ENCODE measurements around the gene ABTB2.

DNA sequence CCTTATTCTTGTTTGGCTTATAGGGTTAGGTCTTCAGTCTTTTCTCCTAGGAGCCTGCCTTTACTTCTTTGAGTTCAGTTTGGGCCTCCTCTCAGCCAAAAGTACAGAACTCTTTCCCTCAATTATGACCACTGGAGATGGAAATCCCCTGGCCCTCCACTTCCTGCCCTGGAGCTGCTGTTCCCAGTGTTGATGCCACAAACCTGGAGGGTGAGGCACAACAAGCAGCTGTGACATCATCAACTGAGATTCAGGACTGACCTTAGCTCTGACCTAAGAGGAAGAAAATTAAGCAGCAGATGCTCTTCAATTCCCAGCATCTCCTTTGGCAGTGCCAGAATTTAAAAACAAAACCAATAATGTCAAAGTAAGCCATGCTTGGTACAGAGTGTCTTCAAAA lies 3.0 kb downstream of the ABTB2 start:
- TF ChIP-seq POLR2AphosphoS5 (IDR thresholded peaks at IDR 0.05; ENCODE audit: low read depth, low read length), result no peak
- TF ChIP-seq TAF1 (IDR thresholded peaks at IDR 0.05; ENCODE audit: borderline replicate concordance, insufficient read depth, low read length), result no peak

Data from PFSK-1 (cell line).